GM23338 (cell line): Measurements from ENCODE around the gene MYO3B. TPM values are rescaled to one million over a fixed set of nuclear protein-coding genes. Genes with fewer than 3 reads are reported as not detected.

Experiments
- ATAC-seq: fragments of 200-7000 bp; cut with Tn5 transposase; 3 replicates; pipeline ENCODE4 v1.9.1; 2020
- DNase-seq: peaks from one replicate; pipeline ENCODE4 v3.0.0-alpha.2; 2015; ENCODE audit warnings: low spot score
- H2AFZ ChIP-seq: fragments of 200-600 bp; sonication (generic); 2 replicates; pipeline ENCODE4 v1.8.0; 2016; ENCODE audit warnings: antibody characterized with exemption, mild to moderate bottlenecking, moderate library complexity
- H3F3A ChIP-seq: fragments of 200-600 bp; sonication (generic); replicated peaks from 2 replicates; pipeline ENCODE4 v1.8.0; 2017; ENCODE audit warnings: antibody characterized with exemption, mixed run types, low read depth
- H3K27ac ChIP-seq: fragments of 200-600 bp; sonication (generic); 2 replicates; pipeline ENCODE4 v1.6.1; 2016; ENCODE audit warnings: low read depth
- H3K27me3 ChIP-seq: fragments of 200-600 bp; sonication (generic); 2 replicates; pipeline ENCODE4 v1.8.0; 2016; ENCODE audit warnings: mild to moderate bottlenecking, mixed run types, moderate library complexity; ENCODE audit not compliant: insufficient read depth
- H3K36me3 ChIP-seq: fragments of 200-600 bp; sonication (generic); 2 replicates; pipeline ENCODE4 v1.8.0; 2016; ENCODE audit warnings: mild to moderate bottlenecking; ENCODE audit not compliant: insufficient read depth
- H3K4me1 ChIP-seq: fragments of 200-600 bp; sonication (generic); 2 replicates; pipeline ENCODE4 v1.8.0; 2016; ENCODE audit warnings: mild to moderate bottlenecking, moderate library complexity; ENCODE audit not compliant: insufficient read depth
- H3K4me2 ChIP-seq: fragments of 200-600 bp; sonication (generic); 2 replicates; pipeline ENCODE4 v1.7.1; 2017; ENCODE audit warnings: mixed run types
- H3K4me3 ChIP-seq: fragments of 200-600 bp; sonication (generic); 2 replicates; pipeline ENCODE4 v1.6.1; 2016; ENCODE audit warnings: mixed run types
- H3K79me2 ChIP-seq: fragments of 200-600 bp; sonication (generic); replicated peaks from 2 replicates; pipeline ENCODE4 v1.8.0; 2017; ENCODE audit warnings: mild to moderate bottlenecking; ENCODE audit not compliant: insufficient read depth
- H3K9me2 ChIP-seq: fragments of 200-600 bp; sonication (generic); 2 replicates; pipeline ENCODE4 v1.8.0; 2017; ENCODE audit not compliant: insufficient read depth
- H4K20me1 ChIP-seq: fragments of 200-600 bp; sonication (generic); replicated peaks from 2 replicates; pipeline ENCODE4 v1.8.0; 2017; ENCODE audit warnings: mild to moderate bottlenecking; ENCODE audit not compliant: insufficient read depth
- H3K27ac Mint-ChIP-seq: 2 replicates; pipeline ENCODE4 v1.8.0; 2020; ENCODE audit warnings: inconsistent platforms, mild to moderate bottlenecking, moderate library complexity, mixed read lengths
- H3K27me3 Mint-ChIP-seq: 3 replicates; pipeline ENCODE4 v1.8.0; 2022; ENCODE audit warnings: low read depth, mild to moderate bottlenecking, moderate library complexity, mixed read lengths, inconsistent platforms; ENCODE audit not compliant: insufficient read depth, poor library complexity
- H3K36me3 Mint-ChIP-seq: 3 replicates; pipeline ENCODE4 v1.8.0; 2021; ENCODE audit warnings: low read depth, mild to moderate bottlenecking, inconsistent platforms, moderate library complexity, mixed read lengths
- H3K4me1 Mint-ChIP-seq: 3 replicates; pipeline ENCODE4 v1.8.0; 2020; ENCODE audit warnings: mild to moderate bottlenecking, inconsistent platforms, mixed read lengths
- H3K4me3 Mint-ChIP-seq: 3 replicates; pipeline ENCODE4 v1.8.0; 2021; ENCODE audit warnings: moderate library complexity, mild to moderate bottlenecking, inconsistent platforms, mixed read lengths
- H3K9me3 Mint-ChIP-seq: 3 replicates; pipeline ENCODE4 v1.8.0; 2020; ENCODE audit warnings: moderate library complexity, mild to moderate bottlenecking, inconsistent platforms, mixed read lengths
- ETS1 ChIP-seq: IDR thresholded peaks from 2 replicates; pipeline ENCODE4 v1.6.1; 2016; ENCODE audit warnings: antibody characterized with exemption
- NANOG ChIP-seq: IDR thresholded peaks from 2 replicates; pipeline ENCODE4 v1.6.1; 2016; ENCODE audit warnings: antibody characterized with exemption, borderline replicate concordance
- REST ChIP-seq: IDR thresholded peaks from one replicate; pipeline ENCODE4 v1.6.1; 2018; ENCODE audit warnings: antibody characterized with exemption; ENCODE audit not compliant: unreplicated experiment
- STAT1 ChIP-seq: IDR thresholded peaks from one replicate; pipeline ENCODE4 v1.6.1; 2016; ENCODE audit warnings: antibody characterized with exemption; ENCODE audit not compliant: unreplicated experiment
- polyA plus RNA-seq: library from polyadenylated mRNA; unstranded; fragments of >200 nt; fragmentation: Nextera tagmentation; extraction: Ambion mirVana; gene quantifications from 2 replicates; pipeline ENCODE4 v1.2.1, GENCODE V29; 2016
- total RNA-seq: library from RNA; depleted of rRNA; stranded (reverse); fragments of >200 nt; shearing (Covaris generic); gene quantifications from 2 replicates; pipeline ENCODE4 v1.2.3, GENCODE V29; 2014
- TF ChIP-seq, protein P1 (sequence below): fragments of 250-450 bp; sonication (Bioruptor Pico); IDR thresholded peaks from 2 replicates; pipeline ENCODE4 v1.5.0; 2020; ENCODE audit warnings: mild to moderate bottlenecking, moderate library complexity
- TF ChIP-seq, protein P2 (sequence below), 2 experiments: fragments of 200-600 bp in 1 of 2; sonication (generic) in 1 of 2; conservative IDR thresholded peaks; 2 replicates each; pipeline versions ENCODE4 v1.5.1 to v1.6.1; 2016 to 2017; ENCODE audit warnings: antibody characterized with exemption in 2 of 2, low read depth in 2 of 2, mild to moderate bottlenecking in 2 of 2, moderate library complexity in 1 of 2

The MYO3B gene
- total and polyA plus RNA-seq, 2 experiments from 2014 or later = 0.42 TPM; not detected in 1

- no peaks in the 10 kb centered on the region for H3K36me3 ChIP-seq
- H3K79me2 ChIP-seq = no peaks in the 10 kb centered on the region
- H3F3A ChIP-seq = peaks cover 10% of the 10 kb centered on the region; the same call in 1 of the 2 replicates
- DNase-seq (peak; percentile 72), ATAC-seq (peak; percentile 39)
- peak overlapping the region; percentile 80 for H3K27ac ChIP-seq
- H2AFZ ChIP-seq = no peak overlapping the region
- Mint-ChIP-seq H3K9me3 (no peaks in the 10 kb centered on the region), H3K4me3 (0 out of 3 replicates have a peak overlapping the region, but pooled peaks have one; percentile 38), H3K27me3 (peaks cover 6% of the 10 kb centered on the region), H3K4me1 (peaks cover 68% of the 10 kb centered on the region), H3K36me3 (no peaks in the 10 kb centered on the region), H3K27ac (no peak overlapping the region)
- H3K4me1 ChIP-seq = peaks cover 65% of the 10 kb centered on the region
- H3K4me2 ChIP-seq = peak overlapping the region; percentile 67
- H3K27me3 ChIP-seq = no peaks in the 10 kb centered on the region; the same call in 1 of the 2 replicates
- H4K20me1 ChIP-seq = no peaks in the 10 kb centered on the region
- H3K4me3 ChIP-seq = peak overlapping the region; percentile 9; the same call in 1 of the 2 replicates
- TF ChIP-seq STAT1 (no peak), ETS1 (0 out of 2 replicates have a peak, but pooled peaks have one; percentile 47), NANOG (peak; percentile 90; the same call in 1 of the 2 replicates), REST (no peak)
- TF ChIP-seq, protein P1, sequence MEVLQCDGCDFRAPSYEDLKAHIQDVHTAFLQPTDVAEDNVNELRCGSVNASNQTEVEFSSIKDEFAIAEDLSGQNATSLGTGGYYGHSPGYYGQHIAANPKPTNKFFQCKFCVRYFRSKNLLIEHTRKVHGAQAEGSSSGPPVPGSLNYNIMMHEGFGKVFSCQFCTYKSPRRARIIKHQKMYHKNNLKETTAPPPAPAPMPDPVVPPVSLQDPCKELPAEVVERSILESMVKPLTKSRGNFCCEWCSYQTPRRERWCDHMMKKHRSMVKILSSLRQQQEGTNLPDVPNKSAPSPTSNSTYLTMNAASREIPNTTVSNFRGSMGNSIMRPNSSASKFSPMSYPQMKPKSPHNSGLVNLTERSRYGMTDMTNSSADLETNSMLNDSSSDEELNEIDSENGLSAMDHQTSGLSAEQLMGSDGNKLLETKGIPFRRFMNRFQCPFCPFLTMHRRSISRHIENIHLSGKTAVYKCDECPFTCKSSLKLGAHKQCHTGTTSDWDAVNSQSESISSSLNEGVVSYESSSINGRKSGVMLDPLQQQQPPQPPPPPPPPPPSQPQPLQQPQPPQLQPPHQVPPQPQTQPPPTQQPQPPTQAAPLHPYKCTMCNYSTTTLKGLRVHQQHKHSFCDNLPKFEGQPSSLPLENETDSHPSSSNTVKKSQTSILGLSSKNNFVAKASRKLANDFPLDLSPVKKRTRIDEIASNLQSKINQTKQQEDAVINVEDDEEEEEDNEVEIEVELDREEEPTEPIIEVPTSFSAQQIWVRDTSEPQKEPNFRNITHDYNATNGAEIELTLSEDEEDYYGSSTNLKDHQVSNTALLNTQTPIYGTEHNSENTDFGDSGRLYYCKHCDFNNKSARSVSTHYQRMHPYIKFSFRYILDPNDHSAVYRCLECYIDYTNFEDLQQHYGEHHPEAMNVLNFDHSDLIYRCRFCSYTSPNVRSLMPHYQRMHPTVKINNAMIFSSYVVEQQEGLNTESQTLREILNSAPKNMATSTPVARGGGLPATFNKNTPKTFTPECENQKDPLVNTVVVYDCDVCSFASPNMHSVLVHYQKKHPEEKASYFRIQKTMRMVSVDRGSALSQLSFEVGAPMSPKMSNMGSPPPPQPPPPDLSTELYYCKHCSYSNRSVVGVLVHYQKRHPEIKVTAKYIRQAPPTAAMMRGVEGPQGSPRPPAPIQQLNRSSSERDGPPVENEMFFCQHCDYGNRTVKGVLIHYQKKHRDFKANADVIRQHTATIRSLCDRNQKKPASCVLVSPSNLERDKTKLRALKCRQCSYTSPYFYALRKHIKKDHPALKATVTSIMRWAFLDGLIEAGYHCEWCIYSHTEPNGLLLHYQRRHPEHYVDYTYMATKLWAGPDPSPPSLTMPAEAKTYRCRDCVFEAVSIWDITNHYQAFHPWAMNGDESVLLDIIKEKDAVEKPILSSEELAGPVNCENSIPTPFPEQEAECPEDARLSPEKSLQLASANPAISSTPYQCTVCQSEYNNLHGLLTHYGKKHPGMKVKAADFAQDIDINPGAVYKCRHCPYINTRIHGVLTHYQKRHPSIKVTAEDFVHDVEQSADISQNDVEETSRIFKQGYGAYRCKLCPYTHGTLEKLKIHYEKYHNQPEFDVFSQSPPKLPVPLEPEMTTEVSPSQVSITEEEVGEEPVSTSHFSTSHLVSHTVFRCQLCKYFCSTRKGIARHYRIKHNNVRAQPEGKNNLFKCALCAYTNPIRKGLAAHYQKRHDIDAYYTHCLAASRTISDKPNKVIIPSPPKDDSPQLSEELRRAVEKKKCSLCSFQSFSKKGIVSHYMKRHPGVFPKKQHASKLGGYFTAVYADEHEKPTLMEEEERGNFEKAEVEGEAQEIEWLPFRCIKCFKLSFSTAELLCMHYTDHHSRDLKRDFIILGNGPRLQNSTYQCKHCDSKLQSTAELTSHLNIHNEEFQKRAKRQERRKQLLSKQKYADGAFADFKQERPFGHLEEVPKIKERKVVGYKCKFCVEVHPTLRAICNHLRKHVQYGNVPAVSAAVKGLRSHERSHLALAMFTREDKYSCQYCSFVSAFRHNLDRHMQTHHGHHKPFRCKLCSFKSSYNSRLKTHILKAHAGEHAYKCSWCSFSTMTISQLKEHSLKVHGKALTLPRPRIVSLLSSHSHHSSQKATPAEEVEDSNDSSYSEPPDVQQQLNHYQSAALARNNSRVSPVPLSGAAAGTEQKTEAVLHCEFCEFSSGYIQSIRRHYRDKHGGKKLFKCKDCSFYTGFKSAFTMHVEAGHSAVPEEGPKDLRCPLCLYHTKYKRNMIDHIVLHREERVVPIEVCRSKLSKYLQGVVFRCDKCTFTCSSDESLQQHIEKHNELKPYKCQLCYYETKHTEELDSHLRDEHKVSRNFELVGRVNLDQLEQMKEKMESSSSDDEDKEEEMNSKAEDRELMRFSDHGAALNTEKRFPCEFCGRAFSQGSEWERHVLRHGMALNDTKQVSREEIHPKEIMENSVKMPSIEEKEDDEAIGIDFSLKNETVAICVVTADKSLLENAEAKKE = peak; percentile 86
- TF ChIP-seq, protein P2, sequence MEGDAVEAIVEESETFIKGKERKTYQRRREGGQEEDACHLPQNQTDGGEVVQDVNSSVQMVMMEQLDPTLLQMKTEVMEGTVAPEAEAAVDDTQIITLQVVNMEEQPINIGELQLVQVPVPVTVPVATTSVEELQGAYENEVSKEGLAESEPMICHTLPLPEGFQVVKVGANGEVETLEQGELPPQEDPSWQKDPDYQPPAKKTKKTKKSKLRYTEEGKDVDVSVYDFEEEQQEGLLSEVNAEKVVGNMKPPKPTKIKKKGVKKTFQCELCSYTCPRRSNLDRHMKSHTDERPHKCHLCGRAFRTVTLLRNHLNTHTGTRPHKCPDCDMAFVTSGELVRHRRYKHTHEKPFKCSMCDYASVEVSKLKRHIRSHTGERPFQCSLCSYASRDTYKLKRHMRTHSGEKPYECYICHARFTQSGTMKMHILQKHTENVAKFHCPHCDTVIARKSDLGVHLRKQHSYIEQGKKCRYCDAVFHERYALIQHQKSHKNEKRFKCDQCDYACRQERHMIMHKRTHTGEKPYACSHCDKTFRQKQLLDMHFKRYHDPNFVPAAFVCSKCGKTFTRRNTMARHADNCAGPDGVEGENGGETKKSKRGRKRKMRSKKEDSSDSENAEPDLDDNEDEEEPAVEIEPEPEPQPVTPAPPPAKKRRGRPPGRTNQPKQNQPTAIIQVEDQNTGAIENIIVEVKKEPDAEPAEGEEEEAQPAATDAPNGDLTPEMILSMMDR (conservative IDR thresholded peaks at IDR 0.05; ENCODE audit: low read depth in 2 of 2) = no peak
- no peaks in the 10 kb centered on the region for H3K9me2 ChIP-seq
Measured at GRCh38 chr2:170502361-170503130, 324.6 kb downstream of the MYO3B start.
